Occipital lobe (tissue), 2 donors: ENCODE measurements around the gene ADRB2. TPM values are rescaled to one million over a fixed set of nuclear protein-coding genes. Genes with fewer than 3 reads are reported as not detected.
"Not testable (repeated sequence)": the region's sequence is repeated elsewhere in the genome, so short reads cannot be mapped to it uniquely, and the experiment has no call there.

Experiments used
- DNase-seq: peaks from one replicate; lab custom pipeline; 2025; lab: John Stamatoyannopoulos, UW
- total RNA-seq: library from RNA; depleted of rRNA; stranded (reverse); fragments of >200 nt; gene quantifications from one replicate; pipeline ENCODE4 v1.2.3, GENCODE V29; 2014

ADRB2 gene
- 1.6 TPM for total RNA-seq

GRCh38 chr5:148826053-148826738, at the start of gene ADRB2:
TSS of gene ADRB2 (plus strand) at chr5:148826611. CDS start at chr5:148826832, 221 bp downstream.
- DNase-seq: peak; percentile 79

- peak; percentile 7 for DNase-seq
Observed at GRCh38 chr5:148776780-148777179, 49.6 kb upstream of the ADRB2 start.

GRCh38 chr5:148778882-148779281, 47.5 kb upstream of the ADRB2 start:
- DNase-seq: no peak

- no peak for DNase-seq
Observed at GRCh38 chr5:148780711-148781110, 45.7 kb upstream of the ADRB2 start.

- no peak for DNase-seq
Observed at GRCh38 chr5:148781766-148782165, 44.6 kb upstream of the ADRB2 start.

GRCh38 chr5:148785223-148785622, 41.2 kb upstream of the ADRB2 start:
- DNase-seq: no peak

- no peak for DNase-seq
Observed at GRCh38 chr5:148786456-148786855, 40.0 kb upstream of the ADRB2 start.

- no peak for DNase-seq
Observed at GRCh38 chr5:148788636-148789035, 37.8 kb upstream of the ADRB2 start.

GRCh38 chr5:148790545-148791333, 35.7 kb upstream of the ADRB2 start:
- no peak for DNase-seq

- DNase-seq: no peak
Observed at GRCh38 chr5:148791334-148791667, 35.1 kb upstream of the ADRB2 start.

- DNase-seq: no peak
Observed at GRCh38 chr5:148791696-148792095, 34.7 kb upstream of the ADRB2 start.

GRCh38 chr5:148792744-148793143, 33.7 kb upstream of the ADRB2 start:
- no peak for DNase-seq

- DNase-seq: no peak
Observed at GRCh38 chr5:148793261-148793660, 33.1 kb upstream of the ADRB2 start.

- no peak for DNase-seq
Observed at GRCh38 chr5:148794275-148794674, 32.1 kb upstream of the ADRB2 start.

- no peak for DNase-seq
Observed at GRCh38 chr5:148794729-148795561, 31.5 kb upstream of the ADRB2 start.

GRCh38 chr5:148796936-148797335, 29.5 kb upstream of the ADRB2 start:
- DNase-seq: no peak

GRCh38 chr5:148798786-148799185, 27.6 kb upstream of the ADRB2 start:
- DNase-seq: no peak

- no peak for DNase-seq
Observed at GRCh38 chr5:148799737-148800527, 26.5 kb upstream of the ADRB2 start.

- no peak for DNase-seq
Observed at GRCh38 chr5:148801682-148802276, 24.6 kb upstream of the ADRB2 start.

GRCh38 chr5:148803451-148803850, 23.0 kb upstream of the ADRB2 start:
- DNase-seq: not testable (repeated sequence)

GRCh38 chr5:148804393-148804792, 22.0 kb upstream of the ADRB2 start:
- no peak for DNase-seq
